ENCODE results near the gene ZBTB45.

Gene ZBTB45

DNA sequence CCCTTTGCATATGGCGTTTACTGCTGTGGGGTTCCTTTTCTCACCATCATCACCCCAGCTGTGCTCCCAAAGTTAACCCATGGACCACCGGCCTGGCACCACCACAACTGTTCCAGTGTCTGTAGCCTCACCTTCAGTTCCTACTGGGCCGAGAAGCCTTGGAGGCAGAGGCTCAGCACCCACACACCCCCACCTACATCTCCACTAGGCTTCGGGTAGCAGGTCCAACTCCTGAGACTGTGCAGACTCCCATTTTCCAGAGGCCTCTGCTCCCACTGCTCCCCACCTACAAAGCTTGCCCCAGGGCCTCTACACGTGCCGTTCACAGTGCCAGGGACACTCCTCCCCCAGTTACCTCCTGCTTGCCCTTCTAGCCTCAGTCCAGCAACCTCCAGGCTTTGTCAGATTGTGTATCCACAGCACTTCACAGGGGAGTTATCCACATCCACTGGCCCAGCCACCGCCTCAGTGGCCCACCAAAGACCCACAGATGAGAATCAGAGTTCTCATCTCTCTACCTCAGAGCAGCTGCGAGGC, 21.9 kb downstream of the ZBTB45 start:
- no peak overlapping the region for H3K27ac ChIP-seq (ENCODE audit: extremely low read depth, low read depth, low read length)
- H3K36me3 ChIP-seq (ENCODE audit: control insufficient read depth in 2 of 2, insufficient read depth in 1 of 2, low read length in 2 of 2) = no peaks in the 10 kb centered on the region; a peak in 1 of 3 replicates
- peaks cover 9% of the 10 kb centered on the region for H3K4me1 ChIP-seq (ENCODE audit: control insufficient read depth, insufficient read depth, low read length)
- no peak overlapping the region for H3K4me3 ChIP-seq (ENCODE audit: low read depth, low read length)
- CTCF ChIA-PET = interaction anchor here (0.7 to 2.3 kb wide), 2 partner anchors 21 to 90 kb away, joined by 3 to 8 read pairs; partner anchors contain the start of gene ZBTB45
- POLR2A ChIA-PET = interaction anchor here (1.2 to 1.5 kb wide), 2 partner anchors 89 to 171 kb away, joined by 3 to 4 read pairs; partner anchors contain the start of genes ZNF584 and ZSCAN22
- no peak for TF ChIP-seq ZBTB6 (tag by site-specific recombination; IDR thresholded peaks at IDR 0.05)
- peak; percentile 55 for TF ChIP-seq ZNF623 (tag by site-specific recombination; IDR thresholded peaks at IDR 0.05)
- TF ChIP-seq YY1 (tag by site-specific recombination; IDR thresholded peaks at IDR 0.05) = no peak
- TF ChIP-seq ZNF341 (tag by site-specific recombination; IDR thresholded peaks at IDR 0.05; ENCODE audit: low read depth) = 0 out of 2 replicates have a peak, but pooled peaks have one; percentile 22
- no peak for TF ChIP-seq ZNF530 (tag by site-specific recombination; IDR thresholded peaks at IDR 0.05; ENCODE audit: low read depth)
- TF ChIP-seq EGR2 (tag by site-specific recombination; IDR thresholded peaks at IDR 0.05; ENCODE audit: low read depth) = peak; percentile 77
- TF ChIP-seq HOXA7 (CRISPR knock-in tag; IDR thresholded peaks at IDR 0.05; ENCODE audit: borderline replicate concordance) = no peak
- peak; percentile 74 for TF ChIP-seq ZFHX2 (tag by site-specific recombination; conservative IDR thresholded peaks at IDR 0.05)
- TF ChIP-seq ZBTB11 (tag by site-specific recombination; conservative IDR thresholded peaks at IDR 0.05; ENCODE audit: low read depth) = no peak
- H3K9me3 ChIP-seq (ENCODE audit: control insufficient read depth, insufficient read depth, low read depth, low read length) = no peaks in the 10 kb centered on the region

DNA sequence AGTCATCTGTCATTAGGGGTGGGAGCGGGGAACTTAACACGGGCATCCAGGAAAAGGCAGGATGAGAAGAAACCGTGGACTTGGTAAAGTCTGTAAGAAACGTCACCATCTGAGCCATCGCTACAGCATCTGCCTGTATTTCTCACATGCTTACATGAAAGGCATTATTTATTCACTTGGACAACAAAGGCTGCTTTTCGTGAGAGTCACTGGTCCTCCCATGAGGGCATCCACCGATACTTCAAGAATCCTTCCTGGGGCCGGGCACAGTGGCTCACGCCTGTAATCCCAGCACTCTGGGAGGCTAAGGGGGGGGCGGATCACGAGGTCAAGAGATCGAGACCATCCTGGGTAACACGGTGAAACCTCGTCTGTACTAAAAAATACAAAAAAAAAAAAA, 27.3 kb downstream of the ZBTB45 start:
- H3K4me1 ChIP-seq (ENCODE audit: control insufficient read depth, insufficient read depth, low read length) = no peaks in the 10 kb centered on the region
- TF ChIP-seq ZBTB48 (tag by site-specific recombination; IDR thresholded peaks at IDR 0.05) (no peak), ZNF48 (tag by site-specific recombination; IDR thresholded peaks at IDR 0.05) (no peak), RBAK (tag by site-specific recombination; IDR thresholded peaks at IDR 0.05) (no peak), ZNF621 (tag by site-specific recombination; IDR thresholded peaks at IDR 0.05) (no peak), ZBTB17 (tag by site-specific recombination; IDR thresholded peaks at IDR 0.05) (no peak), SCRT1 (tag by site-specific recombination; IDR thresholded peaks at IDR 0.05; ENCODE audit: borderline replicate concordance) (no peak), ZNF768 (tag by site-specific recombination; IDR thresholded peaks at IDR 0.05) (no peak), ZNF529 (tag by site-specific recombination; IDR thresholded peaks at IDR 0.05; ENCODE audit: insufficient replicate concordance) (no peak)
- TF ChIP-seq, protein P1, sequence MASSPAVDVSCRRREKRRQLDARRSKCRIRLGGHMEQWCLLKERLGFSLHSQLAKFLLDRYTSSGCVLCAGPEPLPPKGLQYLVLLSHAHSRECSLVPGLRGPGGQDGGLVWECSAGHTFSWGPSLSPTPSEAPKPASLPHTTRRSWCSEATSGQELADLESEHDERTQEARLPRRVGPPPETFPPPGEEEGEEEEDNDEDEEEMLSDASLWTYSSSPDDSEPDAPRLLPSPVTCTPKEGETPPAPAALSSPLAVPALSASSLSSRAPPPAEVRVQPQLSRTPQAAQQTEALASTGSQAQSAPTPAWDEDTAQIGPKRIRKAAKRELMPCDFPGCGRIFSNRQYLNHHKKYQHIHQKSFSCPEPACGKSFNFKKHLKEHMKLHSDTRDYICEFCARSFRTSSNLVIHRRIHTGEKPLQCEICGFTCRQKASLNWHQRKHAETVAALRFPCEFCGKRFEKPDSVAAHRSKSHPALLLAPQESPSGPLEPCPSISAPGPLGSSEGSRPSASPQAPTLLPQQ (tag by site-specific recombination; IDR thresholded peaks at IDR 0.05) = no peak
- TF ChIP-seq, protein P2, sequence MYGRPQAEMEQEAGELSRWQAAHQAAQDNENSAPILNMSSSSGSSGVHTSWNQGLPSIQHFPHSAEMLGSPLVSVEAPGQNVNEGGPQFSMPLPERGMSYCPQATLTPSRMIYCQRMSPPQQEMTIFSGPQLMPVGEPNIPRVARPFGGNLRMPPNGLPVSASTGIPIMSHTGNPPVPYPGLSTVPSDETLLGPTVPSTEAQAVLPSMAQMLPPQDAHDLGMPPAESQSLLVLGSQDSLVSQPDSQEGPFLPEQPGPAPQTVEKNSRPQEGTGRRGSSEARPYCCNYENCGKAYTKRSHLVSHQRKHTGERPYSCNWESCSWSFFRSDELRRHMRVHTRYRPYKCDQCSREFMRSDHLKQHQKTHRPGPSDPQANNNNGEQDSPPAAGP (tag by site-specific recombination; IDR thresholded peaks at IDR 0.05) = no peak
- CTCF ChIA-PET = no interaction called here
- POLR2A ChIA-PET = no interaction called here
- no peaks in the 10 kb centered on the region; the same call in 1 of the 2 replicates for H3K9me3 ChIP-seq (ENCODE audit: control insufficient read depth, insufficient read depth, low read depth, low read length)
- no peaks in the 10 kb centered on the region; a peak in 1 of 3 replicates for H3K36me3 ChIP-seq (ENCODE audit: control insufficient read depth in 2 of 2, insufficient read depth in 1 of 2, low read length in 2 of 2)
- no peak overlapping the region for H3K4me3 ChIP-seq (ENCODE audit: low read depth, low read length)
- H3K27ac ChIP-seq (ENCODE audit: extremely low read depth, low read depth, low read length) = no peak overlapping the region
